ENCODE measurements around the gene LPP. TPM values are rescaled to one million over a fixed set of nuclear protein-coding genes. Genes with fewer than 3 reads are reported as not detected.

LPP gene
- total RNA-seq, 3 donors from 2014 or later (not counting 1 experiment from before 2014, with no cell fraction given): 137 to 163 (median 149) TPM

DNA sequence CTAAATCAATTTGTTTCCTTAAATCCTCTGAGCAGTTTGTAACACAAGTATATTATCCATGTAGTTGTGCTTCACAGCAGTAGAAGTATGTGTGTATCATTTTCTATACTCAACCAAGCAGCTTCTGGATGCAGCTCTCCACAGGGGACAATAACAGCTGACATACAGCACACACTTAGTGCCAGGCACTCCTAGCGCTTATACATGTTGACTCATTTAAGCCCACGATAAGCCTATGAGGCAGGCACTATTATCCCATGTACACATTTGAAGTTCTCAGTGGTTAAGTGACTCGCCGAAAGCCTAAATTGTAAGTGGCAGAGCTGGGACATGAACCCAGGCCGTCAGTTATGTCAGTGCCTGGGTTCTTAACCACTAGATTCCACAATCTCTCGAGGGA, 20.3 kb upstream of the LPP start:
- Histone ChIP-seq H3K27me3 (ENCODE audit: control insufficient read depth, insufficient read depth, low read length) (no peaks in the 10 kb centered on the region), H3K36me3 (ENCODE audit: control insufficient read depth, insufficient read depth, low read length) (no peaks in the 10 kb centered on the region), H3K9me3 (ENCODE audit: control insufficient read depth, insufficient read depth, low read length) (no peaks in the 10 kb centered on the region), H3K4me1 (ENCODE audit: control insufficient read depth, insufficient read depth, low read length) (no peaks in the 10 kb centered on the region), H3K27ac (ENCODE audit: low read length) (no peak overlapping the region), H3K4me3 (ENCODE audit: low read length) (no peak overlapping the region)
- TF ChIP-seq CTCF (IDR thresholded peaks at IDR 0.05): no peak
- Mint-ChIP-seq H3K27me3 (ENCODE audit: low read depth in 2 of 2) (no peaks in the 10 kb centered on the region), H3K4me3 (no peak overlapping the region), H3K36me3 (no peaks in the 10 kb centered on the region), H3K27ac (no peak overlapping the region), H3K9me3 (no peaks in the 10 kb centered on the region), H3K4me1 (no peaks in the 10 kb centered on the region)
- ATAC-seq: no peak
- DNase-seq: no peak
- intact Hi-C loops (cut with micrococcal nuclease): no loop called here
- WGBS (ENCODE audit: insufficient coverage): 87% methylated on average over 6 of the region's 6 CpGs

- no peak for DNase-seq
- intact Hi-C loops (cut with micrococcal nuclease): no loop called here
- 92% methylated on average over 1 of the region's 1 CpG for whole genome bisulfite sequencing (ENCODE audit: insufficient coverage)
Observed at GRCh38 chr3:188134079-188134478, 19.9 kb upstream of the LPP start.

DNA sequence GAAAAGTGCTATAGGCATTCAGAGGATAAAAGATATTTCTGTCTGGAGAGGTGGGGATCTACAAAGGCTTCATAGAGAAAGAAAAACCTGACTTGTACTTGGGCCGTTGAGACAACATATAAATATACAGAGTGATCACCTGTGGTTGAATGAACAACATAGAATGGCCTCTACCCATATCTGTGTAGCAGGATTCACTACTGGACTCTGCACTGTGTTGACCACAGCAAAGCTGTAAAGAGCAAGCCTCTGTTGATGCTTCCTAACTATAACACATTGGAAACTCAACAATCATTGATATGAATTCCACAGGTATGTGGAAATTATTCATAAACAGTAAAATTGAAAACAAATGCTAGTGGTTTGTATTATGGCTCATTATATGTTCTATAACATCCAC, 19.1 kb upstream of the LPP start:
- H3K27ac Mint-ChIP-seq: no peak overlapping the region
- 100% methylated on average over 1 of the region's 1 CpG for WGBS (ENCODE audit: insufficient coverage)

More at GRCh38 chr3:188134079-188134478, 19.9 kb upstream of the LPP start:
- Mint-ChIP-seq H3K27ac (no peak overlapping the region), H3K9me3 (no peaks in the 10 kb centered on the region), H3K4me3 (no peak overlapping the region), H3K27me3 (ENCODE audit: low read depth in 2 of 2) (no peaks in the 10 kb centered on the region), H3K36me3 (no peaks in the 10 kb centered on the region), H3K4me1 (no peaks in the 10 kb centered on the region)
- no peak for TF ChIP-seq CTCF (IDR thresholded peaks at IDR 0.05)
- no peaks in the 10 kb centered on the region for H3K36me3 ChIP-seq (ENCODE audit: control insufficient read depth, insufficient read depth, low read length)
- no peaks in the 10 kb centered on the region for H3K4me1 ChIP-seq (ENCODE audit: control insufficient read depth, insufficient read depth, low read length)
- no peak overlapping the region for H3K4me3 ChIP-seq (ENCODE audit: low read length)
- no peak for ATAC-seq
- no peaks in the 10 kb centered on the region for H3K27me3 ChIP-seq (ENCODE audit: control insufficient read depth, insufficient read depth, low read length)
- H3K27ac ChIP-seq (ENCODE audit: low read length): no peak overlapping the region
- H3K9me3 ChIP-seq (ENCODE audit: control insufficient read depth, insufficient read depth, low read length): no peaks in the 10 kb centered on the region

More for the DNA sequence above, 19.1 kb upstream of the LPP start:
- H3K36me3 Mint-ChIP-seq: no peaks in the 10 kb centered on the region
- intact Hi-C loops (cut with micrococcal nuclease): no loop called here
- no peaks in the 10 kb centered on the region for H3K9me3 Mint-ChIP-seq
- Histone ChIP-seq H3K9me3 (ENCODE audit: control insufficient read depth, insufficient read depth, low read length) (no peaks in the 10 kb centered on the region), H3K4me3 (ENCODE audit: low read length) (no peak overlapping the region), H3K36me3 (ENCODE audit: control insufficient read depth, insufficient read depth, low read length) (no peaks in the 10 kb centered on the region), H3K27me3 (ENCODE audit: control insufficient read depth, insufficient read depth, low read length) (no peaks in the 10 kb centered on the region), H3K27ac (ENCODE audit: low read length) (no peak overlapping the region), H3K4me1 (ENCODE audit: control insufficient read depth, insufficient read depth, low read length) (no peaks in the 10 kb centered on the region)
- ATAC-seq (no peak), DNase-seq (no peak)
- TF ChIP-seq CTCF (IDR thresholded peaks at IDR 0.05): no peak
- no peak overlapping the region for H3K4me3 Mint-ChIP-seq
- no peaks in the 10 kb centered on the region for H3K4me1 Mint-ChIP-seq
- H3K27me3 Mint-ChIP-seq (ENCODE audit: low read depth in 2 of 2): no peaks in the 10 kb centered on the region
